GM18858 (cell line): Measurements from ENCODE around the gene SLC25A34.

ENCODE experiments used
- ATAC-seq: cut with Tn5 transposase; IDR thresholded peaks from one replicate; pipeline ENCODE4 v1.9.1; 2021; ENCODE audit not compliant: unreplicated experiment

Gene SLC25A34

GRCh38 chr1:15712168-15712567 is 23.9 kb upstream of the SLC25A34 start:
- no peak for ATAC-seq

DNA sequence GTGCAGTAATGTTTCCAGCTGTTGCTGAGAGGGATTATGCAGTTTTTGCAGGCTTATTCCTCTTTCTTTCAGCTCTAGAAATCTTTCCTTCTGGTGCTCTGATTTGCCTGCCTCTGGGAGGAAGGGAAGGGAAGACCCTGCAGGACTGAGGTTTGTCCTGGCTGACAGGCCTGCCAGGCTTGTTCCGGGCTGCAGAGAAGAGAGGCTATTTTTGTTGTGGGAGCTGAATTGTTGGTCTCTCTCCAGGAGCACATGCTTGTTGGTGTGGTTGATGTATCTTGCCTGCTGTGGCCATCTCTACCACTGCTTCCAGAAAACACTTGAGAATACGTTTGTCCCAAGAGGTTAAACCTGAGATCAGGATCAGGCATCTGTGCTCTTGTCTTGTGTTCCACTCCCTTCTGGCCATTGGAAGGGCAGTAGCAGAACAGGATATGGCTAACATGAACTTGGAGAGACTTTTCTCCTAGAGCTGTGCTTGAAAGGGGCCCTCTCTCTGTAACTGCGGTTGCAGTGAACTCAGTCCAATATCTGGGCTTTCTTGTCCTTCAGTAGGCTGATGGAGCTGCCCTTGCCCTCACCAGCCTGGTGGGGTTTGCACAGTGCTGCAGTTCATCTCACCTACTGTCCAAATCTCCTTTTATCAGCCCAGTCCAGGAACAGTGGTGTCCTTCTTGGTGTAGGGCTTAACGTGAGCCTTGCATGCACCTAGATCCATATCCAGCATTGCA is 21.5 kb upstream of the SLC25A34 start:
- no peak for ATAC-seq

GRCh38 chr1:15717418-15718125 is 18.5 kb upstream of the SLC25A34 start:
- ATAC-seq, result no peak

DNA sequence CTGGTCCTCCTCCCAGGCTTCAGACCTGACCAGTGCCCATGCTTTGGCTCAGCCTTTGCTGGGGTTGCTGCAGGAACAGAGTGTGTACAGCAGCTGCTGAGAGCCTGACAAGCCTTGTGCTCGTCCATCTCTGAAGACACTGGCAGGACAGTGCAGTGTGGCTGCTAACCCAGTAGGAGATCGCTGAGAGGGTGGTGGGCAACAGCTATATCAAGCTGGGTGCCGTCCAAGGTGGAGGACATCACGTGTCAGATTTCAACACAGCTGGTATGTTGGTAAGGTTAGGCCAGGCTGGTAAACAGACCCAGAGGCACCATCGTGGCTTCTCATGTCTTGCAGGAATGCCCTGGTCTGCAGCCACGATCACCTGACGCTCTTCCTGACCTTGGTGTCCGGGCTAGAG is 17.9 kb upstream of the SLC25A34 start:
- ATAC-seq, result no peak

- ATAC-seq, result no peak
These were observed 16.5 kb upstream of the SLC25A34 start for GRCh38 chr1:15719381-15720120.

- ATAC-seq, result no peak
These were observed 15.2 kb upstream of the SLC25A34 start for GRCh38 chr1:15720861-15721260.

- ATAC-seq, result no peak
These were observed 13.6 kb upstream of the SLC25A34 start for GRCh38 chr1:15722411-15722810.

DNA sequence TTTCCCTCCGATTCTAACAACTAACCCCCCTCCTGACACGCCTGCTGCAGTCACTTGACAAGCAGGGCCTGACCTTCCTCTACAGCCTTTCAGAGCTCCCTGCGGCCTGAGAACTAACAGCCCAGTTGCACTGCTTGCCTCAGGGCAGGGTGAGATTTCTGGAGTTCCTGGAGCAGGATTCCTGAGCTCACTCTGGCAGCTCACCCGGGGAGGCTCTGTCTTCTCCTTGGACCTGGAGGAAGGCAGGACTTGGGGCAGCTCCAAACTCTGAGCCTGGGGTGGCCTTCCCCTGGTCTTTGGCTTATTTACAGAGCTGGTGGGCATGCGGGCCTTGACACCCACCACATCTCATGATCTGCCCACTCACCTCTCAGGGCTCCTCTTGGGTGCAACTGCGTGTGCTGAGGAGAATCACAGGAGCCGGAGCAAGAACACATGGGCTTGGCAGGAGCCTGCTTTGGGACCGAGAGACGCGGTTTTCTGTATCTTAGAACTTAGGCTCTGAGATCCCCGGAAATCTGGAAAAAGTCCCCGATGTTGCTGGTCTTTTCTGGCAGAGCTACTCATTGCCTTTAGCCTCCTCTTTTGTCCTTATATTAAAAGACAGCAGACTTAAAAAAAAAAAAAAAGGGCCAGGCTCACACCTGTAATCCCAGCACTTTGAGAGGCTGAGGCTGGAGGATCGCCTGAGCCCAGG is 13.1 kb upstream of the SLC25A34 start:
- no peak for ATAC-seq

GRCh38 chr1:15723631-15724246 is 12.3 kb upstream of the SLC25A34 start:
- no peak for ATAC-seq

DNA sequence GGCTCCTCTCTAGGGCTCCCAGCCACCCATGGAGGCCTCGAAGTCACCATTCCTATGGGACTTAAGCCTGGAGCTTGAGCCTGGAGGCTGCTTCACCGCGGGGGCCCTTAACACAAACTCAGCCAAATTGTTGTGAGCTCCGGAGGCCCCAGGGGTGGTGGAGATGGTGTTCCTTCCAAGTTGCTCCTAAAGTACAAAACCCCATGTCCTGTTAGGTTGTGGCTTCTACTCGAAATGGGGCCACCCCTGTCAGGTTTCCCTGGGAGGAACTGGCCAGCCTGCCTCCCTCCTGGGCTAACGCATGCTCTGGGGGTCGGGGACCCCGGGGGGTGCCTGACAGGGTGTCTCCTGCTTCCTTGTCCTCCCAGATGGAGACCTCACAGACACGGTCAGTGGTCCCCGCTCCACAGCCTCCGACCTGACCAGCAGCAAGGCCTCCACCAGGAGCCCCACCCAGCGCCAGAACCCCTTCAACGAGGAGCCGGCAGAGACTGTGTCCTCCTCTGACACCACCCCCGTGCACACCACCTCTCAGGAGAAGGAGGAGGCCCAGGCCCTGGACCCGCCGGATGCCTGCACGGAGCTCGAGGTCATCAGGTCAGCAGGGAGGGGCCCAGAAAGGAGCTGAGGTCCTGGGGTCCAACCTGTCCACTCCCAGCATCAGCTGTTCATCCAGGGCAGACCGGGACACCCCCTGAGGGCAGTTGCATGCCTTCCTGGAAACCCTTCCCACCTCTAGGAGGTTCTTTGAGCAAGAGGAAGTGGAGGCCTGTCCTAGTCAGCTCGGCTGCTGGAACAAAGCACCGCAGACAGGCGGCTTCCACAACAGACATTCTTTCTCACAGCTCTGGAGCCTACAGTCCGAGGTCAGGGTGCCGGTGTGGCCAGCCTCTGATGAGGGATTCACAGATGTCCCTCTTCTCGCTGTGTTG is 10.8 kb upstream of the SLC25A34 start:
- ATAC-seq, result no peak

DNA sequence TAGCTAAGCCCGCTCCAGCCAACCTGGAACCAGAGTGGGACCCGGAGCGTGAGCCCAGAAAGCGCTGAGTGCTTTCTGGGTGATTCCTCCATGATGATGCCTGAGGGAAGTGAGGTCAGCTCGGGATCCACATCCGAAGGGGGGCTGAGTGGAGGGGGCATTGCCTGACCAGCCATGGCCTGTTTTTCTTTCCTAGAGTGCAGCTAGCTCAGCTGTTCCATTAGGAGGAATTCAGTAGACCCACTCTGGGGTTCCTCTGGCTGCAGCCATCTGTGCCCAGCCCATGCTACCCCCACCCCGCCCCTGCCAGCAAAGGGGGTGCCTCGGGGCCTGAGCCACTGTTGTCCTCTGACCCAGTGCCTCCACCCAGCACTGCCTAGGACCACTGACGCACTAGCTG is 9.6 kb upstream of the SLC25A34 start:
- ATAC-seq, result no peak

GRCh38 chr1:15727021-15727420 is 9.0 kb upstream of the SLC25A34 start:
- no peak for ATAC-seq

GRCh38 chr1:15727424-15727823 is 8.6 kb upstream of the SLC25A34 start:
- ATAC-seq, result no peak

GRCh38 chr1:15727866-15728534 is 8.1 kb upstream of the SLC25A34 start:
- ATAC-seq, result no peak

- no peak for ATAC-seq
These were observed 7.0 kb upstream of the SLC25A34 start for GRCh38 chr1:15728937-15729657.

DNA sequence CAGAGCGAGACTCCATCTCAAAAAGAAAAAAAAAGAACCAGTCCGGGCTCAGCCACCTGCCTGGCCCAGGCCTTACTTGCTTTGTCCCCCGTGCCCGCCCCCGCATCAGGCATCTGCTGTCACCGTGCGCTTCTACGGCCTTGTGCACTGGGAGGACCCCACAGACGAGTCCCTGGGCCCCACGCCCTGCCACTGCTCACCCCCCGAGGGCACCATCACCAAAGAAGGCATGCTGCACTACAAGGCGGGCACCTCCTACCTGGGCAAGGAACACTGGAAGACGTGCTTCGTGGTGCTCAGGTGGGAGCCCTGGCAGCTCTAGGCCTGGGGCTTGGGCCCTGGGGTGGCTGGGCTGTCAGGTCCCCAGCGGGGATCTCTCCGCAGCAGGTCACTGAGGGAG is 5.6 kb upstream of the SLC25A34 start:
- no peak for ATAC-seq

GRCh38 chr1:15730936-15731335 is 5.1 kb upstream of the SLC25A34 start:
- no peak for ATAC-seq
